Globus pallidus (tissue), 1 donor: ENCODE results near the gene AFDN.

Experiments
- DNase-seq: peaks from one replicate; pipeline ENCODE4 v3.0.0-alpha.2; 2015; ENCODE audit warnings: low spot score

The AFDN gene

GRCh38 chr6:167877994-167878779 lies 51.5 kb downstream of the AFDN start:
- no peak for DNase-seq

GRCh38 chr6:167879612-167880011 lies 52.9 kb downstream of the AFDN start:
- DNase-seq: no peak

DNA sequence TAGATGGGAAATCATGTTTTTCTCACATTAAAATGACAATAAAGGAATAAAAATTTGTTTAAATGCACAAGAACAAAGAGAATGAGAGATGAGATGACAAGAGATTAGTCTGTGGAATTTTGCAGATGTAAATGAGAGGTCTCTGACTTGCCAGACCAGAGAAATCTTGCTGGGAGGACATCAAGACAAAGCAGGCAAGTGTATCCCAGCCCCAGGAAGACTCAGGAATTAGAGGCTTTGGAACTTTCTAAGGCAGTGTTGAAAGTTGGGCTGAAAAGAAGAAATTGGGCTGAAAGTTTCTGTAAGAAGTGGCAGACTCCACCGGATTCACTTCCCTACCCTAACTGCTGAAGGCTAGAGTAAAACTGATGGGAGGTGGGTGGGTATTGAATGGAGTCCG lies 54.6 kb downstream of the AFDN start:
- DNase-seq: no peak

GRCh38 chr6:167882244-167882643 lies 55.5 kb downstream of the AFDN start:
- DNase-seq: no peak

DNA sequence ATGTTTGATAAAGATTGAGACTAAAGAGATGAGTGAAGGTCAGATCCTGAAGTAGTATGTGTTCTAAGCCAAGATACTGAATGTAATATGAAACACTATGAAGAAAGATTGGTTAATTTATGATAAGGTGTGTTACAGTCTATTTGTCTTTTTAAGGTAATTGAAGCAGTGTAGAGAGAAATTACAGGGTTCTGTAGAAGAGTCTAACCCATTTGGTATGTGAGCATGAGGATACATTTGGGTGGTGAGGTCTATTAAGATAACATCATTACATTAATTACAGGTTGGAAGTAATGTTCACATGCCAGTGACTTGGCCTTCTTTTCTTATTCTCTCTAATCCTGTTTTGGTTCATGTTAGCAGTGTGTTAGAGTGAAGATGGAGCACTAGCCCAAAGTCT lies 61.4 kb downstream of the AFDN start:
- no peak for DNase-seq

GRCh38 chr6:167892835-167893815 lies 66.4 kb downstream of the AFDN start:
- no peak for DNase-seq

DNA sequence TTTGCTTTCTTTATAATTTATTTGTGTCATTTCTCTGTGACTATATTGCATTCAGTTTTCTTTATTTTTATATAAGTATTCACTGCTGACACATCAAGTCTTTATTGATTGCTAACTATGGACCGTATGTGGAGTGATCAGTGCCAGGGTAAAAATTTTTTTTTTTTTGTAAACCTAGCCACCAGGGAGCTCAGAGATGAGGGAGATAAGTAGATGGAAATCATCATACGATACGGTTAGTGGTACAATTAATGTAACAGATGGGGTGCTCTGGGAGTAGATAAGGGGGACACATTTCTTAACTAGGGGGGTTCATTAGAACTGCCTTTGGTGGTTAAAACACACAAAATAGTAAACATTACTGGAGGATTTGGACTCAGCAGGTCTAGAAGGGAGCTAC lies 68.3 kb downstream of the AFDN start:
- no peak for DNase-seq

GRCh38 chr6:167896648-167897047 lies 69.9 kb downstream of the AFDN start:
- DNase-seq: no peak

- DNase-seq: no peak
These were observed 72.1 kb downstream of the AFDN start for GRCh38 chr6:167898673-167899311.

DNA sequence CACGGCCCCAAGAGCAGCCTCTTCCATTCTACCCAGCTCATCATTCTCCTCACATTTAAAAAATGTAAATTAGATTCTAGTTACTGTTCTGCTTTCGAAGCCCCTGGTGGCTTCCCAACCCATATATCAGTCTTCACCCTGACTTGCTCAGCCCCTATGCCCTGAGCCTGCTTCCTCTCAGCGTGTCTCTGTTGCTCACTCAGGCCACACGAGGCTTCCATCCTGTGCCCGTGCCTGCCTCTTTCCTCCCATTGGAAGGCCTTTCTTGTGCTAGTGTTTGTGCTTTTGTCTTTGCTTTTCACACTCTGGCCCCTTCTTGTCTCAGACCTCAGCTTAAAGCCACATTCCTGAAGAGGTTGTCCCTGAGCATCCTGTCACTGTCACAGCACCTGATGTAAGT lies 78.1 kb downstream of the AFDN start:
- no peak for DNase-seq

- DNase-seq: peak; percentile 83
These were observed 80.2 kb downstream of the AFDN start for GRCh38 chr6:167906899-167907298.

GRCh38 chr6:167907837-167908681 lies 81.3 kb downstream of the AFDN start:
- peak; percentile 55 for DNase-seq

DNA sequence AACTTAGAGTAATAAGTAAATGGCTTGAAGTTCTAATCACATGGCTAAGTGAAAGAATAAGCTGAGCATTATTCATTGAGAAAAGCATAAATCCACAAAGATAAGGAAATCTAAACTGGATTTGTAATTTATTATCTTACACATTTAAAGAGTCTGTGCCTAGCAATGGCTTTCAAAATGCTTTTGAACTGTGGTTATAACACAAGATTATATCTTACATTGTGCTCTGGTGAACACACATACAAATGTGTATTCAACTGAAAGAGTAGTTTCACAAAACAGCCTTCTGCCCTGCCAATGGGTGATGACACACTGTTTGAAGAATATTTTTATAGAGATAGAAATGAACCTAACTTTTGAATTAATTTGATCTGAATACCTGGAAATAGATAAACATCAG lies 83.3 kb downstream of the AFDN start:
- DNase-seq: no peak

GRCh38 chr6:167910652-167911051 lies 83.9 kb downstream of the AFDN start:
- no peak for DNase-seq

- DNase-seq: no peak
These were observed 85.8 kb downstream of the AFDN start for GRCh38 chr6:167912494-167912893.

DNA sequence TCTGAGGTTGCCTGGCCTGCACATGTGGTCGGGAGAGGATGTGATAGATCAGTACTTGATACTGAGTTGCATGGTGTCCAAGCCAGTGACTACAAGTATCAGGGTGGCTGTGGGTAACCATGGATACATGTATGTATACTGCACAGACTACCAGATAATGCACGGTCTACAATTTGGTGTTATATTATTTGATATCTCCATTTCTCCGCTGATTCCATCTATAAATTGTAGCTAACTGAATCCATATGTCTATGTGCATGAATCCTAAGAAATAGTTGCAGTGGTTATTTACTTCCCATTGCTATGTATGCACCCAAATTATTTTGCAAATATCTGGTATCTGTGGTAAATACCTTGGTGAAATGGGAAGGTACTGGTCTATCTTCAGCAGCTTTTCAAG lies 87.0 kb downstream of the AFDN start:
- no peak for DNase-seq

- DNase-seq: no peak
These were observed 88.4 kb downstream of the AFDN start for GRCh38 chr6:167915139-167915538.

- no peak for DNase-seq
These were observed 90.9 kb downstream of the AFDN start for GRCh38 chr6:167917551-167918154.

GRCh38 chr6:167918548-167919278 lies 92.0 kb downstream of the AFDN start:
- no peak for DNase-seq

DNA sequence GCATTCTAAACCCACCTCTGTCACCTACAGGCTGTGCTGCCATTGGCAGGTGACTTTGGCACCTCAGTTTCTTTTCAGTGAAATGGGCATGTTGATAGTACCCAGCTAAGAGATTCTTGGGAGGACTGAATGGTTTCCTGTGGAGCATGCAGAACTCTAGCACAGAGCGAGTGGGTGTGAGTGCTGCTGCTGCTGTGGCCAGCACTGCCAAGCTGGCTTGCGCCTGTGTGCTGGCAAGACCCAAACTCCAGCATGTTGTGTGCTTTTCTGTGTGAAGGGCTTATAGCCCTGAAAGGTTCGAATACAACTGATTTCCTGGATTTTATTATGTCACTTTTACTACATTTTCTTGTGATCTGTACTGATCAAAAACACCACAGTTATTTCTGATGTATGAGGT lies 92.6 kb downstream of the AFDN start:
- DNase-seq: peak; percentile 64

DNA sequence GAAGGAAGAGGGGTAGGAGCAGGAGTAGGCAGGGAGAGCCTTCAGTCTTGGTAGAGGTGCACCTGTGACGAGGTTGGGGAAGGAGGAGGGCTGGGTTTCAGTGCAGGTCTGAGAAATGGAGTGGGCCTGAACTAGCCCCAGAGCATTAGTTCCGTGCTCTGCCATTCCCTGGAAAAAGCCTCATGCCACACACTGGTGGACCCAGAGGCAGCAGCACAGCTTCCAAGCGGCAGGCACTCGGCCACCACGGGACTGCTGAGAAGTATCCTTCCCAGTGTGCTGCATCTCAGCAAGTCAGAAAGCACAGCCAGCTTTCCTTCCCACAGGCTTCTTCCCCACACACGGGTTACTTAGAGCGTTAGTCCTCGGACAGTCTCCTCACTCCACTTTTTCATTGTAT lies 93.5 kb downstream of the AFDN start:
- no peak for DNase-seq
